Neural progenitor cell (in vitro differentiated cells): Measurements from ENCODE around the gene WDR5. TPM values are rescaled to one million over a fixed set of nuclear protein-coding genes. Genes with fewer than 3 reads are reported as not detected.

Experiments used
- DNase-seq: peaks from one replicate; pipeline ENCODE4 v3.0.0-alpha.2; 2016; ENCODE audit warnings: low spot score
- H2AFZ ChIP-seq: fragments of 200-600 bp; sonication (generic); replicated peaks from 2 replicates; pipeline ENCODE4 v1.6.1; 2016; ENCODE audit warnings: antibody characterized with exemption
- H3F3A ChIP-seq: fragments of 200-600 bp; sonication (generic); 2 replicates; pipeline ENCODE4 v1.6.1; 2016; ENCODE audit warnings: antibody characterized with exemption, low read depth
- H3K27ac ChIP-seq: fragments of 200-600 bp; sonication (generic); 2 replicates; pipeline ENCODE4 v1.5.1; 2016; ENCODE audit warnings: mild to moderate bottlenecking
- H3K27me3 ChIP-seq: fragments of 200-600 bp; sonication (generic); 2 replicates; pipeline ENCODE4 v1.6.1; 2016; ENCODE audit warnings: mild to moderate bottlenecking, moderate library complexity
- H3K36me3 ChIP-seq: fragments of 200-600 bp; sonication (generic); 2 replicates; pipeline ENCODE4 v1.5.1; 2016
- H3K4me1 ChIP-seq: fragments of 200-600 bp; sonication (generic); 2 replicates; pipeline ENCODE4 v1.6.1; 2016; ENCODE audit warnings: mixed run types
- H3K4me2 ChIP-seq: fragments of 200-600 bp; sonication (generic); 2 replicates; pipeline ENCODE4 v1.6.1; 2016
- H3K4me3 ChIP-seq: fragments of 200-600 bp; sonication (generic); 2 replicates; pipeline ENCODE4 v1.5.1; 2016
- H3K79me2 ChIP-seq: fragments of 200-600 bp; sonication (generic); 2 replicates; pipeline ENCODE4 v1.6.1; 2016; ENCODE audit warnings: low read depth
- H3K9ac ChIP-seq: fragments of 200-600 bp; sonication (generic); 2 replicates; pipeline ENCODE4 v1.6.1; 2016
- H3K9me3 ChIP-seq: fragments of 200-600 bp; sonication (generic); 2 replicates; pipeline ENCODE4 v1.5.1; 2016; ENCODE audit warnings: low read depth
- H4K20me1 ChIP-seq: fragments of 200-600 bp; sonication (generic); 2 replicates; pipeline ENCODE4 v1.6.1; 2016; ENCODE audit warnings: low read depth
- H3K27ac Mint-ChIP-seq: 3 replicates; pipeline ENCODE4 v1.8.0; 2021; ENCODE audit warnings: mixed read lengths
- H3K27me3 Mint-ChIP-seq: 2 replicates; pipeline ENCODE4 v1.8.0; 2022; ENCODE audit warnings: low read depth, mild to moderate bottlenecking, inconsistent platforms, moderate library complexity, mixed read lengths; ENCODE audit not compliant: insufficient read depth
- H3K36me3 Mint-ChIP-seq: 3 replicates; pipeline ENCODE4 v1.8.0; 2021; ENCODE audit warnings: mixed read lengths
- H3K4me1 Mint-ChIP-seq: 3 replicates; pipeline ENCODE4 v1.8.0; 2021; ENCODE audit warnings: mixed read lengths
- H3K4me3 Mint-ChIP-seq: 3 replicates; pipeline ENCODE4 v1.8.0; 2021; ENCODE audit warnings: mild to moderate bottlenecking, moderate library complexity, mixed read lengths
- H3K9me3 Mint-ChIP-seq: 3 replicates; pipeline ENCODE4 v1.8.0; 2020; ENCODE audit warnings: mixed read lengths
- CTCF ChIP-seq: fragments of 200-600 bp; sonication (generic); IDR thresholded peaks from 2 replicates; pipeline ENCODE4 v1.5.1; 2017; ENCODE audit warnings: antibody characterized with exemption, mild to moderate bottlenecking
- EZH2 ChIP-seq: fragments of 200-600 bp; sonication (generic); IDR thresholded peaks from 2 replicates; pipeline ENCODE4 v1.6.1; 2017; ENCODE audit warnings: antibody characterized with exemption, mild to moderate bottlenecking, moderate library complexity
- EZH2phosphoT487 ChIP-seq: fragments of 200-600 bp; sonication (generic); IDR thresholded peaks from 2 replicates; pipeline ENCODE4 v1.6.1; 2017; ENCODE audit warnings: antibody characterized with exemption
- total RNA-seq: library from RNA; depleted of rRNA; stranded (reverse); fragments of >200 nt; gene quantifications from 2 replicates; pipeline ENCODE4 v1.2.3, GENCODE V29; 2015; ENCODE audit warnings: low replicate concordance

Gene WDR5
- total RNA-seq, 1 donor from 2014 or later = 26.7 TPM

GRCh38 chr9:134191455-134192209, 55.8 kb downstream of the WDR5 start:
- Histone ChIP-seq H2AFZ (no peak overlapping the region), H3F3A (no peaks in the 10 kb centered on the region), H3K4me3 (no peak overlapping the region), H3K27me3 (no peaks in the 10 kb centered on the region), H4K20me1 (no peaks in the 10 kb centered on the region), H3K79me2 (no peaks in the 10 kb centered on the region), H3K27ac (no peak overlapping the region), H3K4me2 (no peak overlapping the region), H3K36me3 (no peaks in the 10 kb centered on the region), H3K4me1 (peaks cover 12% of the 10 kb centered on the region), H3K9ac (no peak overlapping the region), H3K9me3 (no peaks in the 10 kb centered on the region)
- Mint-ChIP-seq H3K4me3 (peak overlapping the region; percentile 2), H3K4me1 (peaks cover 11% of the 10 kb centered on the region), H3K27me3 (peaks cover 6% of the 10 kb centered on the region), H3K27ac (no peak overlapping the region), H3K9me3 (peaks cover 2% of the 10 kb centered on the region), H3K36me3 (no peaks in the 10 kb centered on the region)
- DNase-seq = no peak
- TF ChIP-seq EZH2phosphoT487 = no peak
- no peak for TF ChIP-seq EZH2
- TF ChIP-seq CTCF = no peak

GRCh38 chr9:134192311-134192950, 56.5 kb downstream of the WDR5 start:
- peaks cover 2% of the 10 kb centered on the region for H3K9me3 Mint-ChIP-seq
- Histone ChIP-seq H3K4me1 (peaks cover 12% of the 10 kb centered on the region), H4K20me1 (no peaks in the 10 kb centered on the region), H3K4me3 (no peak overlapping the region), H3K9ac (no peak overlapping the region), H3K27me3 (no peaks in the 10 kb centered on the region), H3K79me2 (no peaks in the 10 kb centered on the region), H3K36me3 (no peaks in the 10 kb centered on the region), H3K9me3 (no peaks in the 10 kb centered on the region), H3K4me2 (no peak overlapping the region), H3K27ac (no peak overlapping the region), H3F3A (no peaks in the 10 kb centered on the region), H2AFZ (no peak overlapping the region)
- TF ChIP-seq EZH2 (no peak), EZH2phosphoT487 (no peak), CTCF (no peak)
- H3K27ac Mint-ChIP-seq = no peak overlapping the region
- no peaks in the 10 kb centered on the region for H3K36me3 Mint-ChIP-seq
- peaks cover 6% of the 10 kb centered on the region for H3K27me3 Mint-ChIP-seq
- no peak for DNase-seq
- H3K4me3 Mint-ChIP-seq = no peak overlapping the region
- peaks cover 11% of the 10 kb centered on the region for H3K4me1 Mint-ChIP-seq

DNA sequence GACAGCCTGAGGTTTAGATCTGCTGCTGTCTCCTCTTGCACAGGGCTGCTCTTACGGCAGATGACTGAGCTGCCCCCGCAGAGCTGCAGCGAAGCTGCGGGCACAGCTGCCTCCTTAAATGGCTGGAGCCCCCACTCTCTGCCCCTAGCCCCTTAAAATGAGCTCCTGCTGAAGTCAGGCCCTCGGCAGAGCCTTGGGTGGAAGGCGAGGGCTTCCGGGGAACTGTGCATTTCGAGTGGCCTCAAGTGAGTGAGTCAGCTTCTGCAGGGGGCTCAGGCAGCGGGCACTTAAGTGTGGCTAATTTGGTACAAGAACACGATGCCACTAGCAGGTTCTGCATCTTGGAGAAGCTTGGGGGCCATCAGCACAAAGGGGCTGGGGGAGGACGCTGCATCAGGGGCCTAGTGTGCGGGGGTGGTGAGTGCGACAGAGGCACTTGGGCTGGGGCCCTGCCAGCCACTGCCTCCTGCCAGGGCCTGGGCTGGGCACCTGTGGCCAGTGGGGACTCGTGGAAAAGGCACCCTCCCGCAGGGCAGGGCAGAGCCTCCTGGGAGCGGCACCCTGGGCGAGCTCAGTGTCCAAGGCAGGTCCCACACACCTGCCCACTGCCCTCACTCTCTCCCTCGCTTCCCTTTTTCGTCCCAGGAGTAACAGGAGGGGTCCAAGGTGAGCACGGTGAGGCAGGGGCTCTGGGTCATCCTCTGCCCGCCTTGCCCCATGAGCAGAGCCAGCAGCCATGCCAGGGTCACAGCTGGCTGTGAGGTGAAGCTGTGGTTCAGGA, 57.3 kb downstream of the WDR5 start:
- Mint-ChIP-seq H3K27me3 (peaks cover 6% of the 10 kb centered on the region), H3K27ac (no peak overlapping the region), H3K9me3 (peaks cover 2% of the 10 kb centered on the region), H3K4me1 (peaks cover 11% of the 10 kb centered on the region), H3K4me3 (no peak overlapping the region), H3K36me3 (no peaks in the 10 kb centered on the region)
- Histone ChIP-seq H3F3A (no peaks in the 10 kb centered on the region), H3K4me1 (peaks cover 12% of the 10 kb centered on the region), H4K20me1 (no peaks in the 10 kb centered on the region), H3K9me3 (no peaks in the 10 kb centered on the region), H3K79me2 (no peaks in the 10 kb centered on the region), H3K4me3 (no peak overlapping the region), H2AFZ (no peak overlapping the region), H3K27me3 (no peaks in the 10 kb centered on the region), H3K9ac (no peak overlapping the region), H3K4me2 (no peak overlapping the region), H3K27ac (no peak overlapping the region), H3K36me3 (no peaks in the 10 kb centered on the region)
- no peak for TF ChIP-seq CTCF
- no peak for TF ChIP-seq EZH2phosphoT487
- no peak for TF ChIP-seq EZH2
- no peak for DNase-seq
